Ishikawa (cell line): Measurements from ENCODE around the gene PLRG1.

Experiments used
- CEBPB ChIP-seq: IDR thresholded peaks from 2 replicates; pipeline ENCODE4 v1.6.1; 2012
- CREB1 ChIP-seq: IDR thresholded peaks from 2 replicates; pipeline ENCODE4 v1.6.1; 2012; ENCODE audit warnings: low read depth
- EGR1 ChIP-seq: IDR thresholded peaks from 2 replicates; pipeline ENCODE4 v1.6.1; 2012
- EP300 ChIP-seq: IDR thresholded peaks from 2 replicates; pipeline ENCODE4 v1.6.1; 2012; ENCODE audit warnings: borderline replicate concordance
- FOXM1 ChIP-seq: IDR thresholded peaks from 2 replicates; pipeline ENCODE4 v1.6.1; 2012; ENCODE audit warnings: low read depth, borderline replicate concordance
- MAX ChIP-seq: IDR thresholded peaks from 2 replicates; pipeline ENCODE4 v1.6.1; 2012
- NFIC ChIP-seq: IDR thresholded peaks from 2 replicates; pipeline ENCODE4 v1.6.1; 2012
- RAD21 ChIP-seq: IDR thresholded peaks from 2 replicates; pipeline ENCODE4 v1.6.1; 2012; ENCODE audit warnings: low read depth
- REST ChIP-seq: IDR thresholded peaks from 2 replicates; pipeline ENCODE4 v1.6.1; 2012; ENCODE audit warnings: low read depth, mild to moderate bottlenecking
- TAF1 ChIP-seq: IDR thresholded peaks from 2 replicates; pipeline ENCODE4 v1.6.1; 2012; ENCODE audit warnings: low read depth, mild to moderate bottlenecking
- TCF12 ChIP-seq: IDR thresholded peaks from 2 replicates; pipeline ENCODE4 v1.6.1; 2012; ENCODE audit warnings: low read depth
- TEAD4 ChIP-seq: IDR thresholded peaks from 2 replicates; pipeline ENCODE4 v1.6.1; 2012
- USF1 ChIP-seq: IDR thresholded peaks from 2 replicates; pipeline ENCODE4 v1.6.1; 2012
- YY1 ChIP-seq: IDR thresholded peaks from 2 replicates; pipeline ENCODE4 v1.6.1; 2012; ENCODE audit warnings: low read depth
- ZBTB7A ChIP-seq: IDR thresholded peaks from 2 replicates; pipeline ENCODE4 v1.6.1; 2012; ENCODE audit warnings: low read depth

Gene PLRG1

GRCh38 chr4:154542271-154542879 is 7.8 kb downstream of the PLRG1 start:
- TF ChIP-seq MAX (no peak), NFIC (no peak), RAD21 (no peak), FOXM1 (no peak)

- TF ChIP-seq CEBPB (no peak), FOXM1 (no peak), ZBTB7A (no peak), REST (no peak), CREB1 (no peak), RAD21 (no peak), EP300 (no peak), EGR1 (no peak)
Observed at GRCh38 chr4:154534296-154534695, 15.9 kb downstream of the PLRG1 start.

- no peak for TF ChIP-seq RAD21
- no peak for TF ChIP-seq YY1
- no peak for TF ChIP-seq CREB1
- TF ChIP-seq ZBTB7A: no peak
- TF ChIP-seq EGR1: no peak
- TF ChIP-seq USF1: no peak
- TF ChIP-seq TCF12: no peak
- no peak for TF ChIP-seq NFIC
- TF ChIP-seq TEAD4: no peak
- TF ChIP-seq CEBPB: no peak
- TF ChIP-seq TAF1: no peak
- no peak for TF ChIP-seq FOXM1
- TF ChIP-seq REST: no peak
- no peak for TF ChIP-seq MAX
- TF ChIP-seq EP300: no peak
Observed at GRCh38 chr4:154529728-154530519, 20.3 kb downstream of the PLRG1 start.

GRCh38 chr4:154528869-154529268 is 21.3 kb downstream of the PLRG1 start:
- TF ChIP-seq FOXM1 (no peak), TAF1 (no peak), CEBPB (no peak), RAD21 (no peak), USF1 (no peak), ZBTB7A (no peak), EP300 (no peak), EGR1 (no peak), TEAD4 (no peak), REST (no peak), TCF12 (no peak), NFIC (no peak)
